LNCAP (cell line): ENCODE data around the gene ABHD16B.

Experiments
- CTCF ChIP-seq: fragments of 450-650 bp; IDR thresholded peaks from 2 replicates; pipeline ENCODE4 v1.5.1; 2017; ENCODE audit warnings: mild to moderate bottlenecking

ABHD16B gene

GRCh38 chr20:63836458-63837344 lies 24.6 kb upstream of the ABHD16B start:
- TF ChIP-seq CTCF, result no peak

- TF ChIP-seq CTCF, result no peak
Measured at GRCh38 chr20:63837479-63837878, 23.8 kb upstream of the ABHD16B start.

GRCh38 chr20:63839620-63840019 lies 21.7 kb upstream of the ABHD16B start:
- no peak for TF ChIP-seq CTCF

- TF ChIP-seq CTCF, result no peak
Measured at GRCh38 chr20:63840405-63840828, 20.9 kb upstream of the ABHD16B start.

GRCh38 chr20:63842258-63842657 lies 19.0 kb upstream of the ABHD16B start:
- no peak for TF ChIP-seq CTCF

- TF ChIP-seq CTCF, result no peak
Measured at GRCh38 chr20:63843222-63843621, 18.1 kb upstream of the ABHD16B start.

GRCh38 chr20:63843778-63844177 lies 17.5 kb upstream of the ABHD16B start:
- no peak for TF ChIP-seq CTCF
